H9 (cell line): Measurements from ENCODE around the gene FOLR1. TPM values are rescaled to one million over a fixed set of nuclear protein-coding genes. Genes with fewer than 3 reads are reported as not detected.
"Not testable (repeated sequence)": the region's sequence is repeated elsewhere in the genome, so short reads cannot be mapped to it uniquely, and the experiment has no call there.

ENCODE experiments used
- DNase-seq: peaks from one replicate; pipeline ENCODE4 v3.0.0-alpha.2; 2017
- H2AFZ ChIP-seq: one replicate; pipeline ENCODE4 v1.6.1; 2013; ENCODE audit warnings: mild to moderate bottlenecking, low read length, control low read depth, moderate library complexity
- H2AK5ac ChIP-seq: 2 replicates; pipeline ENCODE4 v1.6.1; 2013; ENCODE audit warnings: low read length, control low read depth, mixed read lengths; ENCODE audit not compliant: insufficient read length
- H2BK120ac ChIP-seq: one replicate; pipeline ENCODE4 v1.6.1; 2013; ENCODE audit warnings: low read depth, mild to moderate bottlenecking, low read length, control low read depth, inconsistent platforms; ENCODE audit not compliant: poor library complexity, severe bottlenecking
- H2BK12ac ChIP-seq: 2 replicates; pipeline ENCODE4 v1.6.1; 2013; ENCODE audit warnings: low read length, control low read depth, mixed read lengths, low read depth; ENCODE audit not compliant: insufficient read length
- H2BK15ac ChIP-seq: 2 replicates; pipeline ENCODE4 v1.6.1; 2013; ENCODE audit warnings: low read depth, low read length, control low read depth
- H2BK20ac ChIP-seq: one replicate; pipeline ENCODE4 v1.6.1; 2013; ENCODE audit warnings: low read depth, mild to moderate bottlenecking, low read length, control low read depth, inconsistent platforms; ENCODE audit not compliant: poor library complexity, severe bottlenecking
- H2BK5ac ChIP-seq: 2 replicates; pipeline ENCODE4 v1.6.1; 2013; ENCODE audit warnings: low read length, control low read depth, mixed read lengths; ENCODE audit not compliant: insufficient read length
- H3K14ac ChIP-seq: 2 replicates; pipeline ENCODE4 v1.6.1; 2013; ENCODE audit warnings: low read length, control low read depth; ENCODE audit not compliant: insufficient read depth
- H3K18ac ChIP-seq: 2 replicates; pipeline ENCODE4 v1.6.1; 2013; ENCODE audit warnings: low read depth, mild to moderate bottlenecking, mixed read lengths, low read length, control low read depth; ENCODE audit not compliant: insufficient read length
- H3K23ac ChIP-seq: 2 replicates; pipeline ENCODE4 v1.6.1; 2013; ENCODE audit warnings: low read length, control low read depth, mixed read lengths, low read depth; ENCODE audit not compliant: insufficient read length
- H3K23me2 ChIP-seq: 2 replicates; pipeline ENCODE4 v1.6.1; 2013; ENCODE audit warnings: low read depth, mild to moderate bottlenecking, mixed read lengths, low read length, control low read depth; ENCODE audit not compliant: insufficient read length, poor library complexity, severe bottlenecking
- H3K27ac ChIP-seq: 2 replicates; pipeline ENCODE4 v1.5.1; 2013; ENCODE audit warnings: low read length, control low read depth, mixed read lengths, low read depth; ENCODE audit not compliant: insufficient read length
- H3K27me3 ChIP-seq: 2 replicates; pipeline ENCODE4 v1.6.1; 2013; ENCODE audit warnings: low read length, control low read depth, inconsistent platforms; ENCODE audit not compliant: insufficient read depth
- H3K4ac ChIP-seq: 2 replicates; pipeline ENCODE4 v1.6.1; 2013; ENCODE audit warnings: low read depth, mild to moderate bottlenecking, control low read depth, inconsistent platforms, low read length, moderate library complexity
- H3K4me1 ChIP-seq: 2 replicates; pipeline ENCODE4 v1.6.1; 2013; ENCODE audit warnings: low read length, control low read depth, inconsistent platforms; ENCODE audit not compliant: insufficient read depth
- H3K4me2 ChIP-seq: 2 replicates; pipeline ENCODE4 v1.6.1; 2013; ENCODE audit warnings: low read length, control low read depth, mixed read lengths; ENCODE audit not compliant: insufficient read length, insufficient read depth
- H3K56ac ChIP-seq: 2 replicates; pipeline ENCODE4 v1.6.1; 2013; ENCODE audit warnings: low read depth, mild to moderate bottlenecking, mixed read lengths, low read length, control low read depth; ENCODE audit not compliant: insufficient read length
- H3K79me1 ChIP-seq: 2 replicates; pipeline ENCODE4 v1.6.1; 2013; ENCODE audit warnings: low read depth, mild to moderate bottlenecking, moderate library complexity, low read length, control low read depth, inconsistent platforms; ENCODE audit not compliant: insufficient read depth, poor library complexity, severe bottlenecking
- H3K79me2 ChIP-seq: 2 replicates; pipeline ENCODE4 v1.6.1; 2013; ENCODE audit warnings: low read length, control low read depth, inconsistent platforms; ENCODE audit not compliant: insufficient read depth
- H3K9ac ChIP-seq: 2 replicates; pipeline ENCODE4 v1.6.1; 2013; ENCODE audit warnings: low read length, control low read depth, mixed read lengths; ENCODE audit not compliant: insufficient read length; ENCODE audit errors: extremely low read depth
- H3K9me3 ChIP-seq: one replicate; pipeline ENCODE4 v1.6.1; 2013; ENCODE audit warnings: low read depth, low read length, inconsistent platforms; ENCODE audit not compliant: control insufficient read depth
- H3T11ph ChIP-seq: one replicate; pipeline ENCODE4 v1.6.1; 2013; ENCODE audit warnings: mild to moderate bottlenecking, low read length, control low read depth, inconsistent platforms
- H4K20me1 ChIP-seq: one replicate; pipeline ENCODE4 v1.6.1; 2013; ENCODE audit not compliant: control insufficient read depth, insufficient read length, insufficient read depth
- H4K5ac ChIP-seq: 2 replicates; pipeline ENCODE4 v1.6.1; 2013; ENCODE audit warnings: low read depth, mild to moderate bottlenecking, mixed read lengths, low read length, control low read depth; ENCODE audit not compliant: insufficient read length
- H4K8ac ChIP-seq: replicated peaks from 2 replicates; pipeline ENCODE4 v1.6.1; 2013; ENCODE audit warnings: low read length, control low read depth, mixed read lengths, low read depth; ENCODE audit not compliant: insufficient read length
- H4K91ac ChIP-seq: 2 replicates; pipeline ENCODE4 v1.6.1; 2013; ENCODE audit warnings: low read depth, mild to moderate bottlenecking, moderate library complexity, mixed read lengths, low read length, control low read depth; ENCODE audit not compliant: insufficient read length
- H3K27ac Mint-ChIP-seq, 3 experiments: 2 replicates in 2 of 3; 3 replicates in 1 of 3; pipeline ENCODE4 v1.8.0; 2020 to 2021; ENCODE audit warnings: mixed read lengths in 3 of 3, mild to moderate bottlenecking in 1 of 3, moderate library complexity in 1 of 3
- H3K27me3 Mint-ChIP-seq: 2 replicates; pipeline ENCODE4 v1.8.0; 2021; ENCODE audit warnings: low read depth, mild to moderate bottlenecking, moderate library complexity, mixed read lengths
- H3K36me3 Mint-ChIP-seq, 3 experiments: 2 replicates in 2 of 3; 3 replicates in 1 of 3; pipeline ENCODE4 v1.8.0; 2020 to 2021; ENCODE audit warnings: low read depth in 3 of 3, mixed read lengths in 3 of 3; ENCODE audit not compliant: insufficient read depth in 1 of 3
- H3K4me1 Mint-ChIP-seq, 2 experiments: 2 replicates each; pipeline ENCODE4 v1.8.0; 2020; ENCODE audit warnings: mixed read lengths in 2 of 2
- H3K4me3 Mint-ChIP-seq, 2 experiments: 2 replicates in 1 of 2; 3 replicates in 1 of 2; pipeline ENCODE4 v1.8.0; 2020 to 2021; ENCODE audit warnings: mild to moderate bottlenecking in 2 of 2, mixed read lengths in 2 of 2, moderate library complexity in 1 of 2
- H3K9me3 Mint-ChIP-seq, 2 experiments: 2 replicates in 1 of 2; 3 replicates in 1 of 2; pipeline ENCODE4 v1.8.0; 2020; ENCODE audit warnings: mild to moderate bottlenecking in 2 of 2, mixed read lengths in 2 of 2, moderate library complexity in 1 of 2
- WGBS: extraction: QIAGEN DNeasy Blood & Tissue Kit; methylation state at CpG from one replicate; pipeline ENCODE4 v1.1.7; 2013; ENCODE audit warnings: missing lambda C conversion rate, low lambda C conversion rate, mixed read lengths; ENCODE audit not compliant: insufficient read length; ENCODE audit errors: extremely low coverage; 5-methylcytosine and 5-hydroxymethylcytosine counted together
- total RNA-seq: library from RNA; stranded (reverse); gene quantifications from 2 replicates; pipeline ENCODE4 v1.2.1, GENCODE V29; 2021
- TF ChIP-seq, protein P1 (sequence below): fragments of 200-600 bp; sonication (generic); conservative IDR thresholded peaks from 3 replicates; pipeline ENCODE4 v1.8.0; 2021; ENCODE audit warnings: antibody characterized with exemption, mild to moderate bottlenecking

FOLR1 gene
- total RNA-seq, 1 experiment from 2014 or later = 0.92 TPM

DNA sequence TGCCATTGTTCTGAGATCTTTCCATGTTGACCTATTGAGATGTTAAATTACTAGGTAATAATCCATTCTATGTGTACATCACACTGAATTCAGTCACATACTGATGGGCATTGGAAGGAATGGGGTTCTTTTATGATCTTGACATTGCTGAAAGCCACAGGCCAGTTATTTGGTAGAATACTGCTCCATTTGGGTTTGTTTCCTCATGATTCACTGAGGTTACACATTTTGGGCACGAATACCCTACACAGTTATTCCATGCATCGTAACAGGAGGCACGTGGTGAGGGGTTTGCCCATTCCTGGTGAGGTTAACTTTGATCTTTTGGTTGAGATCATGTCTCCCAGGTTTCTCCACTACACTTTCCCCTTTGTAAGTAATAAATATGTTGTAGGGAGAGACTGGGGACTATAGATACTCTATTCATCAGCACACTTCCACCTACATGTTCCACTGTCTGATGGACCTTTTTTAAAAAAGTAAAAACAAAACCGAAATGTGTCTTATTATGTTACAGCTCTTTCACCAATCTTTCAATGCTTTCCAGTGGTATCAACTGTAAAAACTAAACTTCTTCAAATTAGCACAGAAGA lies 12.0 kb upstream of the FOLR1 start:
- Histone ChIP-seq H4K20me1 (no peaks in the 10 kb centered on the region), H3K14ac (no peak overlapping the region), H3K4me2 (no peak overlapping the region), H4K91ac (no peak overlapping the region), H2BK120ac (no peak overlapping the region), H4K8ac (no peak overlapping the region), H4K5ac (no peak overlapping the region), H2BK15ac (no peak overlapping the region), H3K27me3 (no peaks in the 10 kb centered on the region), H3K27ac (no peak overlapping the region), H2BK20ac (no peak overlapping the region), H3K18ac (no peak overlapping the region), H3K9ac (no peak overlapping the region), H3K79me2 (no peaks in the 10 kb centered on the region), H2AK5ac (no peak overlapping the region), H3K9me3 (no peaks in the 10 kb centered on the region), H3K23me2 (no peaks in the 10 kb centered on the region), H2AFZ (no peak overlapping the region), H3K79me1 (no peaks in the 10 kb centered on the region), H3K56ac (no peak overlapping the region), H3K4ac (no peak overlapping the region), H2BK5ac (no peak overlapping the region), H2BK12ac (no peak overlapping the region), H3K23ac (no peak overlapping the region), H3K4me1 (no peaks in the 10 kb centered on the region), H3T11ph (no peak overlapping the region)
- no CpG with 5 or more reads among the region's 4 CpGs for WGBS
- Mint-ChIP-seq H3K4me3 (no peak overlapping the region), H3K9me3 (no peaks in the 10 kb centered on the region), H3K4me1 (peaks cover 9 to 11% of the 10 kb centered on the region in 2 experiments), H3K36me3 (no peaks in the 10 kb centered on the region), H3K27me3 (peaks cover 14% of the 10 kb centered on the region), H3K27ac (no peak overlapping the region)
- no peak for DNase-seq
- TF ChIP-seq, protein P1, sequence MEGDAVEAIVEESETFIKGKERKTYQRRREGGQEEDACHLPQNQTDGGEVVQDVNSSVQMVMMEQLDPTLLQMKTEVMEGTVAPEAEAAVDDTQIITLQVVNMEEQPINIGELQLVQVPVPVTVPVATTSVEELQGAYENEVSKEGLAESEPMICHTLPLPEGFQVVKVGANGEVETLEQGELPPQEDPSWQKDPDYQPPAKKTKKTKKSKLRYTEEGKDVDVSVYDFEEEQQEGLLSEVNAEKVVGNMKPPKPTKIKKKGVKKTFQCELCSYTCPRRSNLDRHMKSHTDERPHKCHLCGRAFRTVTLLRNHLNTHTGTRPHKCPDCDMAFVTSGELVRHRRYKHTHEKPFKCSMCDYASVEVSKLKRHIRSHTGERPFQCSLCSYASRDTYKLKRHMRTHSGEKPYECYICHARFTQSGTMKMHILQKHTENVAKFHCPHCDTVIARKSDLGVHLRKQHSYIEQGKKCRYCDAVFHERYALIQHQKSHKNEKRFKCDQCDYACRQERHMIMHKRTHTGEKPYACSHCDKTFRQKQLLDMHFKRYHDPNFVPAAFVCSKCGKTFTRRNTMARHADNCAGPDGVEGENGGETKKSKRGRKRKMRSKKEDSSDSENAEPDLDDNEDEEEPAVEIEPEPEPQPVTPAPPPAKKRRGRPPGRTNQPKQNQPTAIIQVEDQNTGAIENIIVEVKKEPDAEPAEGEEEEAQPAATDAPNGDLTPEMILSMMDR = no peak

DNA sequence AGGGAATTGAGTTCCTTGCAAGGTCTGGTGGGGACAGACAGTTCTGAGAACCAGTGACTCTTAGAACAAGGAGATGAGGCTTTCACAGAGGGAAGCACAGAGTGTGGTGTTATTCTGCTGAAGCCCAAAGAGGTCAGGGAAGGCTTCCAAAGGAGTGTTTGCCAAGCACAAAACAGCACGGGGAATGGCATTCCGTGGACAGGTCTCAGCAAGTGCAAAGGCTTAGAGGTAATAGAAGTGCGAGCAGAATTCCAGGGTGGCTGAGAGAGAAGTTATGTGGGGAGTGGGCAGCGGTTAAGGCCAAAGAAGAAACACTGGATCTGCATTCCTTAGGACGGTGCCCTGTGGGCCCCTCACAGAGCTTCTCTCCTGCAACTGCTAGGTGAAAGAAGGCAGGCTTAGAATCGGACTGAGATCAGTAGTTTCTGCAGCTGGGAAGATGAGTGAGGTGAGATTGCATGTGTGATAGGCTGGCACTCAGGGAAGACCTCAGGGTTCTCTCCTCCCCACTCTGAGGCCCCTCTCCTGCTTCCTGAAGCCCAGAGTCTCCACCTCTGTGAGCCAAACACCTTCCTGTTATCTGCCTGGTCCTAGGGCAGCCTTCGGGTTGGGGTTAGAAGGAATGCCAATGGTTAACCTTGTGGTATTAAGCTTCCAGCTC lies 10.9 kb upstream of the FOLR1 start:
- not testable (repeated sequence) for H4K20me1 ChIP-seq, H3K18ac ChIP-seq, H2BK5ac ChIP-seq, H3K4ac ChIP-seq, H3K14ac ChIP-seq, H3K9me3 Mint-ChIP-seq, H3K4me1 ChIP-seq, H2BK12ac ChIP-seq, H2BK20ac ChIP-seq, H3K9ac ChIP-seq, H2BK15ac ChIP-seq, H3K27ac Mint-ChIP-seq, H2AFZ ChIP-seq, H3K27me3 ChIP-seq, H3K79me2 ChIP-seq, H3T11ph ChIP-seq, H3K4me3 Mint-ChIP-seq, H2BK120ac ChIP-seq, H3K4me2 ChIP-seq, H3K36me3 Mint-ChIP-seq, H4K5ac ChIP-seq, H4K91ac ChIP-seq, H3K27ac ChIP-seq, H4K8ac ChIP-seq, DNase-seq, H3K23ac ChIP-seq, H3K79me1 ChIP-seq, H3K23me2 ChIP-seq, H3K9me3 ChIP-seq, H2AK5ac ChIP-seq, H3K56ac ChIP-seq
- H3K4me1 Mint-ChIP-seq = peaks cover 9 to 11% of the 10 kb centered on the region in 2 experiments
- H3K27me3 Mint-ChIP-seq = peaks cover 14% of the 10 kb centered on the region
- WGBS = no CpG with 5 or more reads among the region's 7 CpGs
